Left lung (tissue), 10 donors: Measurements from ENCODE around the gene UQCR10. TPM values are rescaled to one million over a fixed set of nuclear protein-coding genes. Genes with fewer than 3 reads are reported as not detected.

Experiments
- ATAC-seq: fragments of 200-7000 bp; cut with Tn5 transposase; one replicate; pipeline ENCODE4 v1.9.1; 2020; ENCODE audit warnings: moderate library complexity
- DNase-seq, 4 donors: peaks; one replicate each; pipeline ENCODE4 v3.0.0-alpha.2; 2013 to 2020
- H3K27ac ChIP-seq, 2 donors: fragments of 200-600 bp; sonication (generic) in 1 of 2; one replicate each; pipeline versions ENCODE4 v1.5.0 to v1.8.0; 2020 to 2021
- H3K27me3 ChIP-seq, 2 donors: fragments of 200-600 bp; sonication (generic) in 1 of 2; one replicate each; pipeline versions ENCODE4 v1.5.0 to v1.8.0; 2020 to 2021
- H3K36me3 ChIP-seq, 2 donors: fragments of 200-600 bp; sonication (generic) in 1 of 2; one replicate each; pipeline versions ENCODE4 v1.5.0 to v1.8.0; 2020 to 2021
- H3K4me1 ChIP-seq, 2 donors: fragments of 200-600 bp; one replicate each; pipeline ENCODE4 v1.8.0; 2021
- H3K4me3 ChIP-seq, 2 donors: fragments of 200-600 bp; sonication (generic) in 1 of 2; one replicate each; pipeline versions ENCODE4 v1.5.0 to v1.8.0; 2020 to 2021; ENCODE audit warnings: mild to moderate bottlenecking in 1 of 2
- H3K9me3 ChIP-seq, 2 donors: fragments of 200-600 bp; sonication (generic) in 1 of 2; one replicate each; pipeline versions ENCODE4 v1.5.0 to v1.8.0; 2020 to 2021
- CTCF ChIP-seq, 2 donors: fragments of 200-600 bp; sonication (generic) in 1 of 2; IDR thresholded peaks; one replicate each; pipeline versions ENCODE4 v1.5.0 to v1.8.0; 2021; ENCODE audit warnings: antibody characterized with exemption in 2 of 2
- intact Hi-C, 2 donors: fragments of 100-400 bp; cut with DNase I; formaldehyde crosslinking; loops; one replicate each; pipeline versions ENCODE4 v1.11.2 to v1.14.2; 2022
- polyA plus RNA-seq, 6 donors: library from polyadenylated mRNA; unstranded; fragments of 120-200 nt; gene quantifications; one replicate each; pipeline ENCODE4 v1.2.1, GENCODE V29; 2013; ENCODE audit not compliant: insufficient read length in 6 of 6
- total RNA-seq, 2 donors: library from RNA; stranded (reverse); fragmentation: NEBNext Ultra II Directional; extraction: Animal tissue kit (Norgen Biotek cat#: 25700); gene quantifications; one replicate each; pipeline ENCODE4 v1.2.1, GENCODE V29; 2021
- donor health status: DM: no; HTN: yes; CAD: no.
- donor health status: DM: no; HTN: no; CAD: no.

UQCR10 gene
- total and polyA plus RNA-seq, 8 donors = 77.4 to 154 (median 116) TPM

DNA sequence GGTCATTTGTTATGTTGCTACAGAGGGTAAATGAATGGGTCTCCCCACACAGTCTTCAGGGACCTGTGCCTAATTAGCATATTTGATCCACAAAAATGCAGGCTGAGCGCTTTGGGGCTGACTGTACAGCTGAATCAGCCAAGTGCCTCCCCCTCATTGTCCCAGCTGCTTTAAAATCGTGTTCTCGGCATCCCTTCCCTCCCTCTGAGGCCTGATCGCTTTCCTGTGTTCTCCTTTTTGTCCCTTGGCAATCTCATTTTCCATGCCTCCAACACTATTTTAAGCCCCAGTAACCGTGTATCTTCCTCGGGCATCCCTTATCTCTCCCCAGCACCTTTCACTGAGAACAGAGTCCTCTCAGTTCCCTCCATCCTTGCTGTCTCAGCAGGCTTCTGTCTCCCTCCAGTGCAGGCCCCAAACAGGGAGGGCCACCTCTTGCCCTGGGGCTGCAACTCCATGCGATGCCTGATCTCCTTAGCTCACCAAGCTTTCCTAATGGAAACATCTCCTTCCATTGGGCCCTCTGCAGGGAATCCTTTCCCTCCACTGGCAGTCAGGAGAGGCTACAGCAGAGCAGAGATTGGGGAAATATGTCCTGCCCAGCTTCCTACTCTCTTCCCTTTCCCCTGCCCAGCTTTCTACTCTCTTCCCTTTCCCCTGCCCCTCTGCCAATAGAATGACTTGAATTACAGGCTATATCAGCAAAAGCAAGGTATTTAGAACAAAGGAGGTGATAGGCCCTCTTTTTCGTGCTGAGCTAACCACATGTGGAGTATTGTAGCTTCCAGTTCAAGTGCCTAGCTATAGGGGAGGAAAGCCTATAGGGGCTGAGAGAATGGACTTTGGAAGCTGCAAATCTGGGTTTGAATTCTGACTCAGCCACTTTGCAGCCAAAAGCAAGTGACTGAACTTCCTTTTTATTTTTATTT is 13.8 kb downstream of the UQCR10 start:
- peak overlapping the region in 1 of 2 donors; percentile 31 for H3K27ac ChIP-seq
- no peaks in the 10 kb centered on the region for H3K9me3 ChIP-seq
- TF ChIP-seq CTCF (IDR thresholded peaks at IDR 0.05) = no peak
- ATAC-seq (peak; percentile 17), DNase-seq (no peak)
- H3K4me1 ChIP-seq = peaks cover 9 to 19% of the 10 kb centered on the region in 2 donors
- intact Hi-C loops = no loop called here
- no peaks in the 10 kb centered on the region for H3K36me3 ChIP-seq
- H3K4me3 ChIP-seq = no peak overlapping the region
- H3K27me3 ChIP-seq = no peaks in the 10 kb centered on the region

DNA sequence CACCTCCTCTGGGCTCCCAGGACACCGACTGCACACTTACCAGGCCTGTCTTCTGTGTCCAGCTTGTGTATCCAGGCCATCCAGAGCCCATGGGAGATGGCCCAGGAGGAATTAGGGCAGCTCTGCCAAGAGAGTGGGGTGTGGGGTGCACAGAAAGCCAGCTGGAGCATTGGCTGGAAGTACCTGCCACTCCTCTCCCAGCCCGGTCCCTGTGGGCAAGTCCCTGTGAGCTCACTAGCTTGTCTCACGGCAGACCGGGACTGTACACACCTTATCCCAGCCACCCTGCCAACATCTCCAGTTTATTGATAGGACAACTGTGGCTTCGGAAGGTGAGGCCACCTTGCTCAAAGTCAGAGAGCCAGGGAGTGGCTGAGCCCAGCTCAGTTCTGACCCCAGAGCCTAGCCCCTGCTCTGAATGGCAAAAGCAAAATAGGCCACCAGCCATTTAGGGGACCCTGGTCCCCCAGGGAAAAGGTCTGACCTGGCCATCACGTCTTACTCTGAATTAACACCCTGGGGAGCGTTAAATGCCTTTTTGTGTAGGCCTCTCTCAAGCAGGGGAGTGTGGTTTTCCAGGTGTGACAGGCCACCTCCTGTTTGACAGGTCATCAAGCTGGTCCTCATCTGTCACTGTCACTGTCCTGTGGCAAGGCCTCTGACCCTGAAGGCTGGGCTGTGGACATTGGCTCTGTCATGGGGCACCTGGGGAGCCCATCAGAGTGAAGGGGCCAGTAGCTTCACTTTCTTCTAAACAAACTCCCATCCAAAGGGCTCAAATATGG is 15.1 kb downstream of the UQCR10 start:
- peak; percentile 90 for ATAC-seq

DNA sequence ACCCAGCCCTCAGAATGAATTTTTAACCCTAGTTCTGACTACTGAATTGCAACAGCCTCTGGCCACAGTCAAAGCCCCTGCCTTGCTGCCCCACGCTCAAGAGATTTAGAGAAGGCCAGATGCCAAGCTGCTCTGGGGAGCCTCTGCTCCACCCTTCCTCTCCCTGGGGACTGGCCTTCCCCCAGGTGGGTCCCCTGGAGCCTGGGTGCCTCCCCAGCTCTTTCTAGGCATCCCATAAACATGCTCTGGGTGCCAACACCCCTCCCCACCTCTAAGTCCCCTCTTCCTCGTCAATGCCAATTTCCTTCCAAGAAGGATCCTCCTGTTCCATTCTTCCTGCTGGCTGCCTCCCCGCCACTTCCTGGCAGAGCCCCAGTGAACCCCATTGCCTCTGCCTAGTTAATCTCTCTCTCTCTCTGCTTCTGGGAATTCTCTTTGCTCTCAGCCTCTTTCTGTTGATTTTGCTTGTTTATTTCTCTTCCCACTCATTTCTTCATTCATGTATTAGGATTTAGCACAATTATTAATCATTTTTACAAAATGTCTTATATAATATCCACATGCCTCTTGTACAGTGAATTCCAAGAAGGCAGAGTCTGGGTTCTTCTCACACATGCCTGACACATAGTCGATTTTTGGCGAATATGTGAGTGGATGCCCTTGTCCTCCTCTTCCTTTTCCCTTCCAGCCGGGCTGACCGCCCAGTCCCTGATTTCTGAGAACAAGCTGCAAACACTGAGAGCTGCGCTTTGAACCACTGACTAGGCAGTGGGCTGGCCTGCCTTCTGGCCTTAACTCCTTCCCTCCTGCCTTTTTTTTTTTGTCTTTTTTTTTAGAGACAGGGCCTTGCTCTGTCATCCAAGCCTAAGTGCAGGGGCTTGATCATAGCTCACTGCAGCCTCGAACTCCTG is 17.5 kb downstream of the UQCR10 start:
- ATAC-seq = peak; percentile 32

More for the DNA sequence above, 15.1 kb downstream of the UQCR10 start:
- peak overlapping the region in 1 of 2 donors; percentile 31 for H3K27ac ChIP-seq
- H3K4me1 ChIP-seq = peaks cover 9 to 19% of the 10 kb centered on the region in 2 donors
- H3K4me3 ChIP-seq = no peak overlapping the region
- DNase-seq = peak in 1 of 4 donors; percentile 65
- TF ChIP-seq CTCF (IDR thresholded peaks at IDR 0.05) = no peak
- peaks cover 0 to 10% of the 10 kb centered on the region in 2 donors for H3K36me3 ChIP-seq
- H3K9me3 ChIP-seq = no peaks in the 10 kb centered on the region
- intact Hi-C loops = no loop called here
- H3K27me3 ChIP-seq = no peaks in the 10 kb centered on the region

DNA sequence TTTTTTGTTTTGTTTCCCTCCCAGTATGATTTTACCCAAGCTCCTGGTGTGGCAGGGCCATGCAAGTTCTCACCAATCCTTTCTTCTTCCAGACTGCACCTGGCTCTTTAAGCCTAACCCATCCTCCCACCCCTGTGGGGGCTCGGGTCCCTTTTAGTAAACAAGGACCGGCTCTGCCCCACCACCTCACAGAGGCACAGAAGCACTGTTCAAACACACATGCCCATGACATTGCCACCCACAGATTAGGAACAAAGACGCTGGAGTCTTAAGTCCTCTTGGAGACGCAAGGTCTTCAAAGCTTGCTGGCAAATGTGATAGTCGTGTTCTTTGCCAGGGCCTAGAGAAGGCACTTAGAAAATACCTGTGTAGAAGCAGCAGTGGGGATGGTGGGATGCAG is 18.9 kb downstream of the UQCR10 start:
- no peak overlapping the region for H3K4me3 ChIP-seq
- H3K27ac ChIP-seq = no peak overlapping the region
- TF ChIP-seq CTCF (IDR thresholded peaks at IDR 0.05) = no peak
- peaks cover 0 to 48% of the 10 kb centered on the region in 2 donors for H3K36me3 ChIP-seq
- no peak for ATAC-seq
- no peaks in the 10 kb centered on the region for H3K9me3 ChIP-seq
- intact Hi-C loops = no loop called here
- H3K4me1 ChIP-seq = peaks cover 9 to 16% of the 10 kb centered on the region in 2 donors
- H3K27me3 ChIP-seq = no peaks in the 10 kb centered on the region
- DNase-seq = peak in 1 of 4 donors; percentile 40

More for the DNA sequence above, 17.5 kb downstream of the UQCR10 start:
- Histone ChIP-seq H3K27ac (peak overlapping the region; percentile 51 to 55), H3K4me3 (no peak overlapping the region), H3K27me3 (no peaks in the 10 kb centered on the region), H3K36me3 (peaks cover 0 to 35% of the 10 kb centered on the region in 2 donors), H3K9me3 (no peaks in the 10 kb centered on the region), H3K4me1 (peaks cover 9 to 19% of the 10 kb centered on the region in 2 donors)
- intact Hi-C loops = no loop called here
- peak in 2 of 4 donors; percentile 46 to 56 for DNase-seq
- TF ChIP-seq CTCF (IDR thresholded peaks at IDR 0.05) = no peak
